PC-9 (cell line): ENCODE results near the gene UBE2G1. TPM values are rescaled to one million over a fixed set of nuclear protein-coding genes. Genes with fewer than 3 reads are reported as not detected.

ENCODE experiments used
- BruUV-seq: library from RNA; stranded (reverse); fragments of 400-500 nt; replicated peaks from 2 replicates; lab custom pipeline; 2021; lab: Mats Ljungman, UMichigan
- CTCF ChIA-PET: fragments of 300-600 bp; sonication (Branson Sonifier 250); formaldehyde crosslinking; loops from one replicate; lab custom pipeline; 2022; ENCODE audit warnings: antibody characterized with exemption; lab: Charles Lee
- POLR2A ChIA-PET: fragments of 300-600 bp; sonication (Branson Sonifier 250); formaldehyde crosslinking; loops from one replicate; lab custom pipeline; 2022; ENCODE audit warnings: antibody characterized with exemption; ENCODE audit not compliant: unreplicated experiment; lab: Charles Lee
- DNase-seq, 2 experiments: peaks; one replicate each; pipeline versions ENCODE4 v3.0.0 to v3.0.0-alpha.2; 2015 to 2022; ENCODE audit warnings: mixed read lengths in 1 of 2
- H2AFZ ChIP-seq: fragments of 200-600 bp; sonication (generic); 2 replicates; pipeline ENCODE4 v1.8.1; 2017; ENCODE audit warnings: antibody characterized with exemption
- H3F3A ChIP-seq: fragments of 200-600 bp; sonication (generic); 2 replicates; pipeline ENCODE4 v1.8.1; 2017; ENCODE audit warnings: antibody characterized with exemption, mild to moderate bottlenecking, low read depth; ENCODE audit not compliant: insufficient read depth
- H3K27ac ChIP-seq: fragments of 200-600 bp; sonication (generic); 2 replicates; pipeline ENCODE4 v1.6.1; 2016; ENCODE audit warnings: mixed run types
- H3K27me3 ChIP-seq: fragments of 200-600 bp; sonication (generic); 2 replicates; pipeline ENCODE4 v1.6.1; 2016; ENCODE audit warnings: low read depth, mixed run types; ENCODE audit not compliant: insufficient read depth
- H3K36me3 ChIP-seq: fragments of 200-600 bp; sonication (generic); 2 replicates; pipeline ENCODE4 v1.6.1; 2016; ENCODE audit warnings: low read depth, mixed run types
- H3K4me1 ChIP-seq: fragments of 200-600 bp; sonication (generic); replicated peaks from 2 replicates; pipeline ENCODE4 v1.6.1; 2016; ENCODE audit warnings: mixed run types; ENCODE audit not compliant: insufficient read depth
- H3K4me2 ChIP-seq: fragments of 200-600 bp; sonication (generic); 2 replicates; pipeline ENCODE4 v1.6.1; 2017; ENCODE audit warnings: mixed run types
- H3K4me3 ChIP-seq: fragments of 200-600 bp; sonication (generic); 2 replicates; pipeline ENCODE4 v1.6.1; 2016; ENCODE audit warnings: mixed run types
- H3K79me2 ChIP-seq: fragments of 200-600 bp; sonication (generic); 2 replicates; pipeline ENCODE4 v1.6.1; 2017; ENCODE audit warnings: low read depth, mixed run types
- H3K9me2 ChIP-seq: fragments of 200-600 bp; sonication (generic); 2 replicates; pipeline ENCODE4 v1.8.1; 2017; ENCODE audit warnings: mild to moderate bottlenecking; ENCODE audit not compliant: insufficient read depth
- H3K9me3 ChIP-seq: fragments of 200-600 bp; sonication (generic); 2 replicates; pipeline ENCODE4 v1.8.1; 2016; ENCODE audit warnings: low read depth; ENCODE audit not compliant: insufficient read depth
- H4K20me1 ChIP-seq: fragments of 200-600 bp; sonication (generic); 2 replicates; pipeline ENCODE4 v1.8.1; 2017; ENCODE audit not compliant: insufficient read depth
- CTCF ChIP-seq: fragments of 200-600 bp; sonication (generic); conservative IDR thresholded peaks from 2 replicates; pipeline ENCODE4 v1.6.1; 2017; ENCODE audit warnings: mixed run types, antibody characterized with exemption, mild to moderate bottlenecking, moderate library complexity
- EZH2 ChIP-seq: fragments of 200-600 bp; sonication (generic); IDR thresholded peaks from 2 replicates; pipeline ENCODE4 v1.8.0; 2017; ENCODE audit warnings: antibody characterized with exemption, low read depth
- intact Hi-C: fragments of 100-400 bp; cut with micrococcal nuclease; formaldehyde crosslinking; loops from one replicate; pipeline ENCODE4 v1.10.0; 2022; ENCODE audit not compliant: unreplicated experiment
- total RNA-seq: library from RNA; stranded (reverse); gene quantifications from 2 replicates; pipeline ENCODE4 v1.2.3, GENCODE V29; 2021

UBE2G1 gene
- total RNA-seq, 1 experiment from 2014 or later = 111 TPM

GRCh38 chr17:4234401-4234800 lies 132.1 kb downstream of the UBE2G1 start:
- H3K9me3 ChIP-seq = no peaks in the 10 kb centered on the region
- peaks cover 15% of the 10 kb centered on the region for H3K4me1 ChIP-seq
- ChIA-PET CTCF (interaction anchor here (0.6 kb wide), 1 partner anchor 35 kb away, joined by 6 read pairs; no protein-coding TSS in a partner anchor), POLR2A (interaction anchor here (0.7 kb wide), 1 partner anchor 32 kb away, joined by 3 read pairs; no protein-coding TSS in a partner anchor)
- peaks cover 4% of the 10 kb centered on the region; the same call in 1 of the 2 replicates for H3K79me2 ChIP-seq
- H3K36me3 ChIP-seq = peaks cover 34% of the 10 kb centered on the region
- H3K27ac ChIP-seq = no peak overlapping the region
- H4K20me1 ChIP-seq = peaks cover 5% of the 10 kb centered on the region; the same call in 1 of the 2 replicates
- no peak overlapping the region for H3K4me3 ChIP-seq
- intact Hi-C loops = no loop called here
- no peaks in the 10 kb centered on the region for H3K27me3 ChIP-seq
- H3K9me2 ChIP-seq = no peaks in the 10 kb centered on the region
- no peak overlapping the region for H2AFZ ChIP-seq
- DNase-seq = no peak
- BruUV-seq = no TSS peak
- TF ChIP-seq EZH2 (no peak), CTCF (no peak)
- H3K4me2 ChIP-seq = no peak overlapping the region
- peaks cover 33% of the 10 kb centered on the region for H3F3A ChIP-seq

- no peak overlapping the region for H3K4me3 ChIP-seq
- ChIA-PET CTCF (interaction anchor here (0.6 kb wide), 1 partner anchor 13 kb away, joined by 4 read pairs; no protein-coding TSS in a partner anchor), POLR2A (interaction anchor here (0.7 kb wide), 1 partner anchor 31 kb away, joined by 3 read pairs; no protein-coding TSS in a partner anchor)
- H3K9me2 ChIP-seq = no peaks in the 10 kb centered on the region
- H3K9me3 ChIP-seq = no peaks in the 10 kb centered on the region
- H2AFZ ChIP-seq = no peak overlapping the region
- peaks cover 34% of the 10 kb centered on the region for H3K36me3 ChIP-seq
- intact Hi-C loops = no loop called here
- H3F3A ChIP-seq = peaks cover 33% of the 10 kb centered on the region
- H3K27ac ChIP-seq = no peak overlapping the region
- TF ChIP-seq EZH2 (no peak), CTCF (no peak)
- H3K79me2 ChIP-seq = peaks cover 4% of the 10 kb centered on the region; the same call in 1 of the 2 replicates
- H4K20me1 ChIP-seq = peaks cover 5% of the 10 kb centered on the region; the same call in 1 of the 2 replicates
- no TSS peak for BruUV-seq
- H3K4me1 ChIP-seq = peaks cover 15% of the 10 kb centered on the region
- no peaks in the 10 kb centered on the region for H3K27me3 ChIP-seq
- no peak overlapping the region for H3K4me2 ChIP-seq
- no peak for DNase-seq
Measured at GRCh38 chr17:4233668-4234258, 132.7 kb downstream of the UBE2G1 start.

DNA sequence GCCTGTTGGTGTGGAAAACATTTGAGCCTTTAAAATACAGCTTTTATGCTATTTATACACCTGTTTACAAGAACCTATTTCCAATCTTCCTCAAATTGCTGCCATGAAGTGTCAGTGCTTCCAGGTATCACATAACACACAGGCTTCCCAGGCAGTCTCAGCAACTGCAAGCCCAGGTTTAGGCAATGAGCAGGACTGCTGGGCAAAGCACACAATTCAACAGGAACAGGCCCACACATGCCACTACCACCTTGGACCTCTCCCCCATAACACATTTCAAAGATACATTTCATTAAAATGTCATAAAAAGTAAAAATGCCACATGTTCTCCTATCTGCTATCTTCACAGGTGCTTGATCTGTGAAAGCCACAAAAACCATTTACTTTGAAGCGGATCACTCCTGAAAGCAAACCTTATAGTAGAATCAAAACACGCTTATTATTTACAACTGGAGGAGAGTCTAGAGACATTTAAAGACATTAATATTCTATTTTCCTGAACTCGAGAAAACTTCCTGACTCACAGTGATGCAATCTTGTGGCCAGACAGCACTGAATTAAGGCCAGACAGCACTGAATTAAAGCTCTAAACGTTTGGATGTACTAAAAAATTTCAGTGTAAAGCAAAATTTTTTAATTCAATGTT lies 134.2 kb downstream of the UBE2G1 start:
- H3K4me2 ChIP-seq = no peak overlapping the region
- DNase-seq = no peak

More for the DNA sequence above, 134.2 kb downstream of the UBE2G1 start:
- POLR2A ChIA-PET = no interaction called here
- CTCF ChIA-PET = interaction anchor here (0.5 to 0.6 kb wide), 2 partner anchors 23 to 523 kb away, joined by 3 to 5 read pairs; no protein-coding TSS in a partner anchor
- Histone ChIP-seq H2AFZ (no peak overlapping the region), H3F3A (peaks cover 28% of the 10 kb centered on the region), H3K4me1 (peaks cover 15% of the 10 kb centered on the region), H3K36me3 (peaks cover 29% of the 10 kb centered on the region), H3K27ac (peak overlapping the region; percentile 29; the same call in 1 of the 2 replicates), H3K27me3 (no peaks in the 10 kb centered on the region), H3K4me3 (no peak overlapping the region), H3K9me2 (no peaks in the 10 kb centered on the region), H3K79me2 (peaks cover 8% of the 10 kb centered on the region; the same call in 1 of the 2 replicates), H3K9me3 (no peaks in the 10 kb centered on the region), H4K20me1 (peaks cover 5% of the 10 kb centered on the region; the same call in 1 of the 2 replicates)
- no TSS peak for BruUV-seq
- TF ChIP-seq CTCF = no peak
- no peak for TF ChIP-seq EZH2
- intact Hi-C loops = no loop called here
